HUES48 (cell line): ENCODE results near the gene GNGT1.

Experiments
- H3K27ac ChIP-seq: one replicate; pipeline ENCODE4 v1.7.0; 2013; ENCODE audit warnings: low read depth, low read length, inconsistent platforms
- H3K27me3 ChIP-seq: 2 replicates; pipeline ENCODE4 v1.6.1; 2013; ENCODE audit warnings: mild to moderate bottlenecking, low read length; ENCODE audit not compliant: control insufficient read depth, insufficient read depth
- H3K36me3 ChIP-seq: 2 replicates; pipeline ENCODE4 v1.6.1; 2013; ENCODE audit warnings: low read length; ENCODE audit not compliant: control insufficient read depth, insufficient read depth
- H3K4me1 ChIP-seq: 2 replicates; pipeline ENCODE4 v1.6.1; 2013; ENCODE audit warnings: mild to moderate bottlenecking, low read length; ENCODE audit not compliant: control insufficient read depth, insufficient read depth
- H3K4me3 ChIP-seq: 2 replicates; pipeline ENCODE4 v1.5.1; 2013; ENCODE audit warnings: mild to moderate bottlenecking, low read depth, low read length
- H3K9ac ChIP-seq: 2 replicates; pipeline ENCODE4 v1.6.1; 2013; ENCODE audit warnings: mild to moderate bottlenecking, low read depth, low read length, moderate library complexity
- H3K9me3 ChIP-seq: 2 replicates; pipeline ENCODE4 v1.6.1; 2013; ENCODE audit warnings: low read length; ENCODE audit not compliant: control insufficient read depth, insufficient read depth

Gene GNGT1

GRCh38 chr7:93921607-93922566 lies 15.5 kb downstream of the GNGT1 start, which contains the start of gene GNG11:
GNG11 (plus strand) TSS chr7:93921735; CDS start chr7:93922138, 403 bp downstream.
- Histone ChIP-seq H3K4me3 (peak within 1 kb of the TSS; percentile 72), H3K9ac (peak within 1 kb of the TSS; percentile 80), H3K27ac (peak within 1 kb of the TSS; percentile 64)

DNA sequence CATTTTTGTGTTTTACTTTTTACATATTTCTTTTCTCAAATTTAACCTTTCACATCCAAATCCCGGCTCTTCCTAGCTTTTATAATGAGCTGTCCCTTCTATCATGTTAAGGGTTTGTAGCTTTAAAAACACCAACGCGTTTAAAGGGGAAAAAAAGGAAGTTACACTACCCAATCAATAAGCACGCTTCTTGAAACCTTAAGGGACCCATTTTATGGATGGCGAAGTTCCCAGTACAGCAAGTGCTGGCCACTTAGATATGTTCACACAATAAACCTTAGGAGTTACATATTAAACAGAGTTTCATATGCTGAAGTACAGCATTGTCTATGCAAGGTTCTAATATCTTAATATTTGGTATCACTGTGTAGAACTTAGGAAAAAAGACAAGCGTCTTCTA lies 16.9 kb downstream of the GNGT1 start:
- Histone ChIP-seq H3K36me3 (no peaks in the 10 kb centered on the region), H3K27me3 (peaks cover 3% of the 10 kb centered on the region; the same call in 1 of the 2 replicates), H3K4me3 (no peak overlapping the region), H3K9ac (no peak overlapping the region), H3K9me3 (no peaks in the 10 kb centered on the region), H3K4me1 (peaks cover 19% of the 10 kb centered on the region), H3K27ac (no peak overlapping the region)

More at GRCh38 chr7:93921607-93922566, 15.5 kb downstream of the GNGT1 start, which contains the start of gene GNG11:
- no peaks in the 10 kb centered on the region for H3K36me3 ChIP-seq
- peaks cover 3% of the 10 kb centered on the region; the same call in 1 of the 2 replicates for H3K27me3 ChIP-seq
- H3K4me1 ChIP-seq = peaks cover 19% of the 10 kb centered on the region
- H3K9me3 ChIP-seq = no peaks in the 10 kb centered on the region

- Histone ChIP-seq H3K4me3 (no peak overlapping the region), H3K27ac (no peak overlapping the region), H3K36me3 (no peaks in the 10 kb centered on the region), H3K4me1 (peaks cover 19% of the 10 kb centered on the region), H3K9me3 (no peaks in the 10 kb centered on the region), H3K27me3 (peaks cover 3% of the 10 kb centered on the region; the same call in 1 of the 2 replicates), H3K9ac (no peak overlapping the region)
Observed at GRCh38 chr7:93923942-93924341, 17.6 kb downstream of the GNGT1 start.

- Histone ChIP-seq H3K4me1 (0 out of 2 replicates have a peak, but pooled peaks cover 3% of the 10 kb centered on the region), H3K27ac (no peak overlapping the region), H3K9me3 (no peaks in the 10 kb centered on the region), H3K9ac (no peak overlapping the region), H3K36me3 (no peaks in the 10 kb centered on the region), H3K4me3 (no peak overlapping the region), H3K27me3 (no peaks in the 10 kb centered on the region)
Observed at GRCh38 chr7:93926800-93927199, 20.4 kb downstream of the GNGT1 start.

DNA sequence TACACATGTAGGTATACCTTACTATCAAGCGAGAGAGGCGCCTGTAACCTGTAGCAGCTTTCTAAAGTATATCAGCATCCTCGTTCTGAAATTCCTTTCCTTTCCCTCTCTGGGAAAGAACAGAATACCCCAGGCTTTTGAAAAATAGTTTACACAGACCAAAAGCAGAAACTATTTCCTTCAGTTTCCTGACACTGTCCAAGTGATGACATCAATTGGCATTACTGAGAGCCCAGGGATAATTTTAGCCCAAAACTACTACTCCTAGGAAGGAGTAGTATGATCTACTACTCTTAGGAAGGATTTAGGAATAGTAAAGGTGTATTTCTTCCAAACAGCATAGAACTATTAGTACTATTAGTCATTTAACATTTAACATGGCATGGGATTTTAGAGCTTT lies 21.2 kb downstream of the GNGT1 start:
- Histone ChIP-seq H3K9ac (no peak overlapping the region), H3K27me3 (no peaks in the 10 kb centered on the region), H3K9me3 (no peaks in the 10 kb centered on the region), H3K36me3 (no peaks in the 10 kb centered on the region), H3K4me1 (no peaks in the 10 kb centered on the region), H3K27ac (no peak overlapping the region), H3K4me3 (no peak overlapping the region)

DNA sequence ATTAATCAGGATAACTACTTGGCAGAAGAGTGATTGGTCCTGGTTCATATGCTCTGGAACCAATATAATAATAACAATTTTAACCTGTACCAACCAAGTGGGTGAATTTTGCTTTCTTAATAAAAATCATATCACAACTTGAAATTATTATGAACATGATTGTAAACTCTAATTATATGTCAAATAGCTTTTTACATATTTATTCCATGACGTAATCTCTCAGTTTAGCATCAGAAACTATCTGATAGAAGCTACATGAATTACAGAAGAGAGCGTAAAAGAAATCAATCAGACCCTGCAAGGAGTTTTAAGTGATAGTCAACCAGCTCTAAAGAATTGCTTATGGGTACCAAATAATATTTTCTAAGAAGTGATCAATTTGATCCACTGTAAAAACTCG lies 25.3 kb downstream of the GNGT1 start:
- Histone ChIP-seq H3K27me3 (no peaks in the 10 kb centered on the region), H3K9me3 (no peaks in the 10 kb centered on the region; the same call in 1 of the 2 replicates), H3K27ac (no peak overlapping the region), H3K36me3 (no peaks in the 10 kb centered on the region), H3K4me1 (no peaks in the 10 kb centered on the region), H3K9ac (no peak overlapping the region), H3K4me3 (no peak overlapping the region)

DNA sequence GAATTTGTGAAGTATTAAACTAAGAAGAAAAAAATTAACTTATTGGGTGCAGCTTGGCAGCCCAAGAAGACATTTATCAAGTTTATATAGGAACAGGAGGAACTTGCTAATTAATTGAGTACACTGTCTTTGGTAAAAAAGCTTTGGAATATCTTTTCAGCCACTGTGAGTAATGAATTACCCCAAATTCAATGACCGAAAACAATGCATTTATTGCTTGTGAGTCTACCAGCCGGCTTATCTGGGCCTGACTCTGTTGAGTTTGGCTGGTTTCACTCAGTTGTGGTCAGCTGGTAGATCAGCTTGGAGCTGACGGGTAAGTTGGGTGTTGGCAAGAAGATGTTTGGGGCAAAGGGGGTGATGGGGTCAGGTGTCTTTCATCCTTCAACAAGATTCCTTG lies 26.8 kb downstream of the GNGT1 start:
- Histone ChIP-seq H3K9me3 (no peaks in the 10 kb centered on the region; the same call in 1 of the 2 replicates), H3K9ac (no peak overlapping the region), H3K27ac (no peak overlapping the region), H3K36me3 (no peaks in the 10 kb centered on the region), H3K27me3 (no peaks in the 10 kb centered on the region), H3K4me3 (no peak overlapping the region), H3K4me1 (no peaks in the 10 kb centered on the region)

GRCh38 chr7:93935102-93935501 lies 28.7 kb downstream of the GNGT1 start:
- Histone ChIP-seq H3K9ac (no peak overlapping the region), H3K27ac (no peak overlapping the region), H3K4me1 (no peaks in the 10 kb centered on the region), H3K27me3 (no peaks in the 10 kb centered on the region), H3K36me3 (no peaks in the 10 kb centered on the region), H3K9me3 (no peaks in the 10 kb centered on the region; the same call in 1 of the 2 replicates), H3K4me3 (no peak overlapping the region)

DNA sequence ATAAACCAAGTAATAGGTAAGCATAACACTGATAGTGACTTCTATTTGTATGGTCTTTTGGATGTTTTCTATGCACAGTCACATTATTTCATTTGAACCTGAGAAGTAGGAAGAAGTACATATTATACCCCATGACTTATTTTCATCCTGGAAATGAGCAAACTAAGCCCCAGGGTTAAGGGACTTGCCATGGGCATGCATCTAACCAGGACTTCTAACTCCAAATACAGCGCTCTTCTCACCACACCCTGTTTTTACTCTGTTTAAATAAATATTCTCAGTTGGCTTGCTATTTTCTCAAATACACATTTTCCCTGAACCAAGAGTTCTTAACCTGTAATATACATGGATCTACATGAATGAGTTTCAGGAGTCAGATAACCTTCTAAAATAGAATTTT lies 31.5 kb downstream of the GNGT1 start:
- H3K9ac ChIP-seq = no peak overlapping the region
- no peaks in the 10 kb centered on the region for H3K4me1 ChIP-seq
- H3K27ac ChIP-seq = no peak overlapping the region
- H3K4me3 ChIP-seq = no peak overlapping the region
- H3K9me3 ChIP-seq = no peaks in the 10 kb centered on the region; the same call in 1 of the 2 replicates
- no peaks in the 10 kb centered on the region for H3K36me3 ChIP-seq
- no peaks in the 10 kb centered on the region for H3K27me3 ChIP-seq

DNA sequence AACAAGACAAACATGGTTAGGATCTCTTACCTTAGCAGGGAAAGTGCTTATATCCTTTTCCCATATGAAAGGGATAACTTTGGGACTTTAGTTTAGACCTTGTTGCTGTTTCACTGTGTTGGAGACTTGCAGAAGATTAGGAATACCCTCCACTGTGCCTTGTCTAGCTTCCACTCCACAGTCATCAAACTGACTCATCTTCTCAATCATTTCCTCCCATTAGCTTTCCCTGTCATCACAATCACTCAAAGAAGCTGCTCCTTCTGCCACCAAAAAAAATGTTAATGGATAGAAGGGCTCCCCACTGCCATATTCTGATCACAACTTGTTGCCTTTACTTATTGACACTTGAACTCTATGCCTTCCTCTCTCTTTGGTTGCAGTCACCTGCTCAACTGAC lies 31.9 kb downstream of the GNGT1 start:
- Histone ChIP-seq H3K36me3 (no peaks in the 10 kb centered on the region), H3K4me1 (no peaks in the 10 kb centered on the region), H3K9ac (no peak overlapping the region), H3K27ac (no peak overlapping the region), H3K4me3 (no peak overlapping the region), H3K27me3 (no peaks in the 10 kb centered on the region), H3K9me3 (no peaks in the 10 kb centered on the region; the same call in 1 of the 2 replicates)

DNA sequence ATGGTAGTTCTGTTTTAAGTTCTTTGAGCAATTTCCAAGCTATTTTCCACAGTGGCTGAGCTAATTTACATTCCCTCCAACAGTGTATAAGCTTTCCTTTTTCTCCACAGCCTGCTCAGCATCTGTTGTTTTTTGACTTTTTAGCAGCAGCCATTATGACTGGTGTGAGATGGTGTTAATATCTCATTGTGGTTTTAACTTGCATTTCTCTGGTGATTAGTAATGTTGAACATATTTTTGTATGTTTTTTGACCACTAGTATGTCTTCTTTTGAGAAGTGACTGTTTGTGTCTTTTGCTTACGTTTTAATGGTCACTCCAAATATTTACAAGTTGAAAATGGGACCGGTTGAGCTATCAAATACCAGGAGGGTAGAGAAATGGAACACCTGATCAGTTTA lies 35.6 kb downstream of the GNGT1 start:
- Histone ChIP-seq H3K27me3 (no peaks in the 10 kb centered on the region), H3K9ac (no peak overlapping the region), H3K9me3 (no peaks in the 10 kb centered on the region), H3K4me1 (no peaks in the 10 kb centered on the region), H3K27ac (no peak overlapping the region), H3K4me3 (no peak overlapping the region), H3K36me3 (no peaks in the 10 kb centered on the region)
